A549 (cell line): ENCODE data around the gene CCNE1.

Experiments used
- CHD4 ChIP-seq: fragments of 200-600 bp; sonication (generic); IDR thresholded peaks from 2 replicates; pipeline ENCODE4 v1.6.1; 2016; ENCODE audit warnings: antibody characterized with exemption, mild to moderate bottlenecking, borderline replicate concordance
- CTCF ChIP-seq: fragments of >200 bp; sonication (Bioruptor Twin); formaldehyde crosslinking; IDR thresholded peaks from 3 replicates; pipeline ENCODE4 v1.5.1; 2016
- EP300 ChIP-seq, 2 experiments: fragments of >200 bp; sonication (Bioruptor Twin); formaldehyde crosslinking; IDR thresholded peaks; 2 replicates in 1 of 2; 3 replicates in 1 of 2; pipeline ENCODE4 v1.6.1; 2016 to 2017
- FOSL2 ChIP-seq, 2 experiments: fragments of 450-650 bp in 1 of 2; fragments of >200 bp in 1 of 2; sonication (Bioruptor Twin) in 1 of 2; formaldehyde crosslinking; IDR thresholded peaks; 2 replicates each; pipeline versions ENCODE4 v1.5.0 to v1.6.1; 2016 to 2020; ENCODE audit warnings: mild to moderate bottlenecking in 1 of 2, moderate library complexity in 1 of 2
- JUNB ChIP-seq: fragments of >200 bp; sonication (Bioruptor Twin); formaldehyde crosslinking; IDR thresholded peaks from 2 replicates; pipeline ENCODE4 v1.6.1; 2016
- POLR2A ChIP-seq: IDR thresholded peaks from 2 replicates; pipeline ENCODE4 v1.6.1; 2012; ENCODE audit warnings: mild to moderate bottlenecking, low read length
- POLR2AphosphoS2 ChIP-seq: conservative IDR thresholded peaks from 2 replicates; pipeline ENCODE4 v1.6.1; 2012; ENCODE audit warnings: low read length, improper control_type of control experiment, inconsistent platforms

GRCh38 chr19:29833614-29834261 is 21.9 kb downstream of the CCNE1 start:
- TF ChIP-seq CHD4 (no peak), CTCF (no peak), FOSL2 (IDR thresholded peaks at IDR 0.05) (no peak), FOSL2 (CRISPR knock-in tag; IDR thresholded peaks at IDR 0.05) (0 out of 2 replicates have a peak, but pooled peaks have one; percentile 17), JUNB (no peak), EP300 (IDR thresholded peaks at IDR 0.05) (no peak), POLR2A (no peak), POLR2AphosphoS2 (no peak)
